Measurements from ENCODE around the gene RSPO3.

RSPO3 gene

DNA sequence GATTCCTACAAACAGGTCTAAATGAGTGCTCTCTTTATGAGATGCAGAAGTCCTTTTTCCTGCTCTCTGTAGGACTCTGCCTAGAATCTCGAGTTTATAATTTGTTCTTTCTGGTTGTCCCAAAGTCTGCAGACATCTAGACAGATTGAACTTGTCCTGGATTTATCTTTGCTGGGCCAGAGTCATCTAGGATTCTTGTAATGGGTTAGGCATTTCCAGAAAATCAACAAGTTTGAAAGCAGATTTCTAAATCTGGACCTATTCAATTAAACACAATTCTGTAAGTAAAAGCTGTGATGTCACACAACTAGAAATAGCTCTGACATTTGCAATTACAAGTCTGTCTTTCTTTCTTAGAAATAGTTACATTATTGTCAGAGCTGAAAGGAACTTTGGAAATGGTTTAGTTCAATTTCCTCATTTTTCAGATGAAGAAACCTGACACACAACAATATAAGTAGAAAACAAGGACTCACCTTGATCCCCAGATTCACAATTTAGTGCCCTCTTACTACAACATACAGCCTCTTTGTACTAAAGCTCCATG lies 4.2 kb upstream of the RSPO3 start:
- no peak for DNase-seq (ENCODE audit: extremely low read depth, insufficient read length)
- TF ChIP-seq, protein P1, sequence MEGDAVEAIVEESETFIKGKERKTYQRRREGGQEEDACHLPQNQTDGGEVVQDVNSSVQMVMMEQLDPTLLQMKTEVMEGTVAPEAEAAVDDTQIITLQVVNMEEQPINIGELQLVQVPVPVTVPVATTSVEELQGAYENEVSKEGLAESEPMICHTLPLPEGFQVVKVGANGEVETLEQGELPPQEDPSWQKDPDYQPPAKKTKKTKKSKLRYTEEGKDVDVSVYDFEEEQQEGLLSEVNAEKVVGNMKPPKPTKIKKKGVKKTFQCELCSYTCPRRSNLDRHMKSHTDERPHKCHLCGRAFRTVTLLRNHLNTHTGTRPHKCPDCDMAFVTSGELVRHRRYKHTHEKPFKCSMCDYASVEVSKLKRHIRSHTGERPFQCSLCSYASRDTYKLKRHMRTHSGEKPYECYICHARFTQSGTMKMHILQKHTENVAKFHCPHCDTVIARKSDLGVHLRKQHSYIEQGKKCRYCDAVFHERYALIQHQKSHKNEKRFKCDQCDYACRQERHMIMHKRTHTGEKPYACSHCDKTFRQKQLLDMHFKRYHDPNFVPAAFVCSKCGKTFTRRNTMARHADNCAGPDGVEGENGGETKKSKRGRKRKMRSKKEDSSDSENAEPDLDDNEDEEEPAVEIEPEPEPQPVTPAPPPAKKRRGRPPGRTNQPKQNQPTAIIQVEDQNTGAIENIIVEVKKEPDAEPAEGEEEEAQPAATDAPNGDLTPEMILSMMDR (IDR thresholded peaks at IDR 0.05; ENCODE audit: insufficient read depth, low read length, poor library complexity, severe bottlenecking), result no peak
- Histone ChIP-seq H3K36me3 (ENCODE audit: control insufficient read depth, insufficient read depth, low read length) (no peaks in the 10 kb centered on the region), H3K27me3 (replicated peaks; ENCODE audit: control insufficient read depth, insufficient read depth, low read length) (no peaks in the 10 kb centered on the region; the same call in 1 of the 2 replicates), H3K4me3 (replicated peaks; ENCODE audit: low read depth, low read length) (no peak overlapping the region)

DNA sequence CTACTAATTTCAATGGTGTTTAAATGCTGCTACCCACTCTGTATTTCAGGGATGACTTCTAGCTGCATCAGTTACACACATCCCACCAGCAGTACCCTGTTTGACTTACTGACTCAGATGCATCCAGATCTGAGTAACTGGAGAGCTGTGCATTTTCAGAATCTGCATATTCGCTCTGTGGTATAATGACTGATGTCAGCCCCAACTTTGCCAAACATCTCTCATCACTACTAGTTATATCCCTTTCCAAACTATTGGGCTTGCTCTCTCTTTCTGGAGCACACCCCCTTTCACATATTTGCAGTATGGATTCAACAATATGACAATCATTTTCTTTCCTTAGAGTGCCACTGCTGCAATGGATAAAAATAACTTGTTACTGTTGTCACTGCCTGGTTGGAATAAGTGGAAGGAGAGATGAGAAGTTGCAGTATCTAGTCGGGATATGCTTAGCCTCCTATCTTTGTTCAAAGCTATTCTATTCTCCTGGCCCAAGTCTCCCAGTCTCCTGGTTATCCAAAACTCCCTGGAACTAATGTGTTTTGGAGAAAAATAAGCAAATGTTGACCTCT lies 3.3 kb upstream of the RSPO3 start:
- Histone ChIP-seq H3K4me3 (replicated peaks; ENCODE audit: low read depth, low read length) (no peak overlapping the region), H3K36me3 (ENCODE audit: control insufficient read depth, insufficient read depth, low read length) (no peaks in the 10 kb centered on the region), H3K27me3 (replicated peaks; ENCODE audit: control insufficient read depth, insufficient read depth, low read length) (peaks cover 3% of the 10 kb centered on the region; the same call in 1 of the 2 replicates)
- TF ChIP-seq, protein P1 (IDR thresholded peaks at IDR 0.05; ENCODE audit: insufficient read depth, low read length, poor library complexity, severe bottlenecking), result no peak
- DNase-seq (ENCODE audit: extremely low read depth, insufficient read length), result no peak

DNA sequence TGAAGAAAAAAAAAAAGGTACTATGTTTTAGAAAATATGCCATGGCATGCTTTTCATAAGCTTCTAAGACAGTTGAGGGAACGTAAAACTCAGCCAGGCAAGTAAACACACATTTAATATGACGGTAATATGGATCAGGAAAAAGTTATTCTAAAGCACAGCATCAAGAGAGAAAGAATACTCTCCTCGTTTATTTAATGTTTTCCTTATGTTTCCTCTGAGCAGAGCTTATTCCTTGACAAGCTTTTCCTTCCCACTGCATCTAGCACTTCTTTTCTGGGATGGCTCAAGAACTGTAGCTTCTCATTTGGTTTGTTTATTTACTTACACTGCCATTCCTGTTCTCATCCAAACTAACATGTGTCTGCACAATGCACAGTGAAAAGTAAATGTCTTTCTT lies 2.7 kb upstream of the RSPO3 start:
- TF ChIP-seq, protein P1 (IDR thresholded peaks at IDR 0.05; ENCODE audit: insufficient read depth, low read length, poor library complexity, severe bottlenecking), result no peak
- H3K4me3 ChIP-seq (replicated peaks; ENCODE audit: low read depth, low read length), result no peak overlapping the region
- peaks cover 4% of the 10 kb centered on the region; the same call in 1 of the 2 replicates for H3K27me3 ChIP-seq (replicated peaks; ENCODE audit: control insufficient read depth, insufficient read depth, low read length)
- DNase-seq (ENCODE audit: extremely low read depth, insufficient read length), result no peak
- H3K36me3 ChIP-seq (ENCODE audit: control insufficient read depth, insufficient read depth, low read length), result no peaks in the 10 kb centered on the region

DNA sequence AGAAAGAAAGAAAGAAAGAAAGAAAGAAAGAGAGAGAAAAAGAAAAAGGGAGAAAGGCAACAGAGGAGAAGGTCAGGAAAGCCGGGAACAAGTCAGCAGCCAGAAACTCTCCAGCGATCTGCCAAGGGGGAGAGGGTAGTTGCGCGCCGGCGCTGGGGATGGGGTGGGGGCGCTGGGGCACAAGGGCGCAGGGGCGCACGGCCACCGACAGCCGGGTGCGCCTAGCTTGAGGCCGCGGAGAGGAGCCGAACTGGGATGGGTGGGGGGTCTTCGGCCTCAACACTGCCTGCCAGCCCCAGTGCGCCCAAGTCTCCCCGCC lies 533 bp upstream of the RSPO3 start:
- peak overlapping the region; percentile 8; the same call in 1 of the 2 replicates for H3K4me3 ChIP-seq (replicated peaks; ENCODE audit: low read depth, low read length)

DNA sequence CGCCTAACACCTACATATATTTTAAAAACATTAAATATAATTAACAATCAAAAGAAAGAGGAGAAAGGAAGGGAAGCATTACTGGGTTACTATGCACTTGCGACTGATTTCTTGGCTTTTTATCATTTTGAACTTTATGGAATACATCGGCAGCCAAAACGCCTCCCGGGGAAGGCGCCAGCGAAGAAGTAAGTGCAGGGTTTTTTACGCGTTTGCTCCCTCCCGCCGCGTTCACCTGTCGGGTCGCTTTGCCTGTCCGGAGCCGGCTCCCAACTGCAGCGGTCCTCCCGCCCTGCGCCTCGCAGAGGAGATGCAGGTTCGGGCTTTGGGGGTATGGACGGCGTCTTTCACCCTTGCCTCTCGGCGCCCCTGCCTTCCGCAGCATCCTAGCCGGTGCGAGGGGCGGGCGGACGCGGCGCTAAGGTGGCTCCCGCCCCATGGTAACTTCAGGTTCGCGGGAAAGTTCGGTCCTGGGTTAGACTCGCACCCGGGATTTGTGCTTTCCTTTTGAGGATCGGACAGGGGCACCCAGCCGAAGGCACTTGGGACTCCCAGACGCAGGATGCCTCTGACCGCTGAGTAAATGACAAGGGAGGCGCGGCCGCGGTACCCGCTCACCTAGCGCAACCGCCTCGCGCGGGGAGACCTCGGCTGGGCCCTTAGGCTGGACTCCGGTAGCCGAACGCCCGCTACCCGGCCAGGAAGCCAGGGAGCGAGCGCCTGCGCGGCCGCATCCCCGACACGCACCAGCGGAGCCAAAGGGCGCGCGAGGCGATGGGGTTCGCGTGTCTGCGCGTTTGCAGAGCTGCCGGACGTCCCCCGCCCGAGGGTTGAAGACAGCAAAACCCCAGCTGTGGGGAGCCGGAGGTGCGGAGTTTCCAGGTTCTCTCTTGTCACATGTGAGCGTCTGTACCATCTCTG lies 891 bp downstream of the RSPO3 start:
- H3K36me3 ChIP-seq (ENCODE audit: control insufficient read depth, insufficient read depth, low read length), result no peaks in the 10 kb centered on the region
- peak overlapping the region; percentile 56 for H3K4me3 ChIP-seq (replicated peaks; ENCODE audit: low read depth, low read length)
- peak; percentile 59 for DNase-seq (ENCODE audit: extremely low read depth, insufficient read length)
- peaks cover 4% of the 10 kb centered on the region; the same call in 1 of the 2 replicates for H3K27me3 ChIP-seq (replicated peaks; ENCODE audit: control insufficient read depth, insufficient read depth, low read length)
- TF ChIP-seq, protein P1 (IDR thresholded peaks at IDR 0.05; ENCODE audit: insufficient read depth, low read length, poor library complexity, severe bottlenecking), result no peak

More for the DNA sequence above, 533 bp upstream of the RSPO3 start:
- TF ChIP-seq, protein P1 (IDR thresholded peaks at IDR 0.05; ENCODE audit: insufficient read depth, low read length, poor library complexity, severe bottlenecking), result no peak
- DNase-seq (ENCODE audit: extremely low read depth, insufficient read length), result no peak
- H3K36me3 ChIP-seq (ENCODE audit: control insufficient read depth, insufficient read depth, low read length), result no peaks in the 10 kb centered on the region
- H3K27me3 ChIP-seq (replicated peaks; ENCODE audit: control insufficient read depth, insufficient read depth, low read length), result peaks cover 4% of the 10 kb centered on the region; the same call in 1 of the 2 replicates

Data from GM06990 (cell line).